Neural cell (in vitro differentiated cells): Measurements from ENCODE around the gene CD14.
"Not testable (repeated sequence)": the region's sequence is repeated elsewhere in the genome, so short reads cannot be mapped to it uniquely, and the experiment has no call there.

Source experiments
- CTCF ChIP-seq: fragments of 450-650 bp; IDR thresholded peaks from 2 replicates; pipeline ENCODE4 v1.5.1; 2014; ENCODE audit warnings: antibody characterized with exemption, mild to moderate bottlenecking, moderate library complexity; ENCODE audit not compliant: poor library complexity, severe bottlenecking
- EZH2 ChIP-seq: fragments of 200-600, 300-800 bp; shearing (Covaris generic), sonication (generic); IDR thresholded peaks from 2 replicates; pipeline ENCODE4 v1.6.1; 2014; ENCODE audit warnings: antibody characterized with exemption, low read length, borderline replicate concordance, mild to moderate bottlenecking; ENCODE audit not compliant: insufficient read depth, poor library complexity, severe bottlenecking
- REST ChIP-seq: IDR thresholded peaks from 2 replicates; pipeline ENCODE4 v1.6.1; 2012; ENCODE audit warnings: borderline replicate concordance

- TF ChIP-seq EZH2, CTCF, REST: not testable (repeated sequence)
Measured at GRCh38 chr5:140624886-140625285, 8.1 kb downstream of the CD14 start.
